Stomach (tissue), 4 donors: ENCODE results near the gene MICAL3.

Experiments
- EP300 ChIP-seq: sonication (generic); formaldehyde crosslinking; IDR thresholded peaks from one replicate; pipeline ENCODE4 v1.6.1; 2017; ENCODE audit warnings: antibody characterized with exemption
- POLR2A ChIP-seq, 4 donors: fragments of 450-650 bp; IDR thresholded peaks; one replicate each; pipeline ENCODE4 v1.6.1; 2016; ENCODE audit warnings: antibody characterized with exemption in 4 of 4, control low read depth in 2 of 4, mild to moderate bottlenecking in 1 of 4, moderate library complexity in 1 of 4
- POLR2AphosphoS5 ChIP-seq, 3 donors: sonication (generic); formaldehyde crosslinking; IDR thresholded peaks; one replicate each; pipeline ENCODE4 v1.6.1; 2016; ENCODE audit warnings: antibody characterized with exemption in 3 of 3
- TF ChIP-seq, protein P1 (sequence below), 7 experiments: fragments of 450-650 bp in 4 of 7; fragments of 200-600 bp in 3 of 7; sonication (generic) in 3 of 7; IDR thresholded peaks; one replicate each; pipeline ENCODE4 v1.5.1; 2016 to 2019; ENCODE audit warnings: antibody characterized with exemption in 7 of 7, control low read depth in 2 of 7, mild to moderate bottlenecking in 1 of 7

DNA sequence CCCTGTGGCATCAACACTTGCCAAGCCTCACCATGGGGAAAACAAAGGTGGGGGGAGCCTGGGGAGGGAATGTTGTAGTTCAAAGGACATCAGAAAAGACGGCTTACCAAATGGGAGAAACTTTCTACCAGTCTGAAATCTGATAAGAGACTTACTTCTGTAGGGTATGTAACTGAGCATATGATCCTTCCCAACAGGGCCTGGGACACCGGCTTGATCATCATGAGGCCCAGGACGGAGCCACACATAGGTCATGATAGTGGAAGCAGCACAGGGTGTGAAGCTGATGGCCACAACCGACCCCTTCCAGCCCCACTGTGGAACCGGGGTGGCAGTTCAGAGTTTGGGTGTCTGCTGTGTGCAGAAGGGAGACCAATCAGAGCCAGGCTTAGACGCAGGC lies 51.1 kb downstream of the MICAL3 start:
- TF ChIP-seq, protein P1, sequence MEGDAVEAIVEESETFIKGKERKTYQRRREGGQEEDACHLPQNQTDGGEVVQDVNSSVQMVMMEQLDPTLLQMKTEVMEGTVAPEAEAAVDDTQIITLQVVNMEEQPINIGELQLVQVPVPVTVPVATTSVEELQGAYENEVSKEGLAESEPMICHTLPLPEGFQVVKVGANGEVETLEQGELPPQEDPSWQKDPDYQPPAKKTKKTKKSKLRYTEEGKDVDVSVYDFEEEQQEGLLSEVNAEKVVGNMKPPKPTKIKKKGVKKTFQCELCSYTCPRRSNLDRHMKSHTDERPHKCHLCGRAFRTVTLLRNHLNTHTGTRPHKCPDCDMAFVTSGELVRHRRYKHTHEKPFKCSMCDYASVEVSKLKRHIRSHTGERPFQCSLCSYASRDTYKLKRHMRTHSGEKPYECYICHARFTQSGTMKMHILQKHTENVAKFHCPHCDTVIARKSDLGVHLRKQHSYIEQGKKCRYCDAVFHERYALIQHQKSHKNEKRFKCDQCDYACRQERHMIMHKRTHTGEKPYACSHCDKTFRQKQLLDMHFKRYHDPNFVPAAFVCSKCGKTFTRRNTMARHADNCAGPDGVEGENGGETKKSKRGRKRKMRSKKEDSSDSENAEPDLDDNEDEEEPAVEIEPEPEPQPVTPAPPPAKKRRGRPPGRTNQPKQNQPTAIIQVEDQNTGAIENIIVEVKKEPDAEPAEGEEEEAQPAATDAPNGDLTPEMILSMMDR (IDR thresholded peaks at IDR 0.05): no peak
- TF ChIP-seq POLR2A (IDR thresholded peaks at IDR 0.05) (no peak), POLR2AphosphoS5 (IDR thresholded peaks at IDR 0.05) (no peak), EP300 (no peak)
